Left cardiac atrium (tissue), 4 donors: ENCODE data around the gene KLHDC4. TPM values are rescaled to one million over a fixed set of nuclear protein-coding genes. Genes with fewer than 3 reads are reported as not detected.
"Not testable (repeated sequence)": the region's sequence is repeated elsewhere in the genome, so short reads cannot be mapped to it uniquely, and the experiment has no call there.

Source experiments
- ATAC-seq, 2 donors: fragments of 200-7000 bp; cut with Tn5 transposase; one replicate each; pipeline ENCODE4 v1.9.1; 2020; ENCODE audit warnings: mild to moderate bottlenecking in 2 of 2, moderate library complexity in 2 of 2
- DNase-seq: peaks from one replicate; pipeline ENCODE4 v3.0.0-alpha.2; 2020
- intact Hi-C, 2 donors: fragments of 100-400 bp; cut with DNase I; formaldehyde crosslinking; loops; one replicate each; pipeline versions ENCODE4 v1.14.1 to v1.15.1; 2022 to 2023
- total RNA-seq, 2 donors: library from RNA; stranded (reverse); fragmentation: NEBNext Ultra II Directional; extraction: Animal tissue kit (Norgen Biotek cat#: 25700); gene quantifications; one replicate each; pipeline ENCODE4 v1.2.1, GENCODE V29; 2021
- donor health status: DM: no; HTN: yes; CAD: no.
- donor health status: DM: no; HTN: yes; CAD: no; lungs with severe emphysema.
- donor health status: DM: yes; HTN: yes; CAD: no.
- donor health status: Dilated cardiomyopathy.

The KLHDC4 gene
- total RNA-seq, 2 donors from 2014 or later: 11.4 to 18.0 TPM

GRCh38 chr16:87754535-87754934 lies 11.3 kb downstream of the KLHDC4 start:
- DNase-seq: no peak
- no peak for ATAC-seq
- intact Hi-C loops: no loop called here

DNA sequence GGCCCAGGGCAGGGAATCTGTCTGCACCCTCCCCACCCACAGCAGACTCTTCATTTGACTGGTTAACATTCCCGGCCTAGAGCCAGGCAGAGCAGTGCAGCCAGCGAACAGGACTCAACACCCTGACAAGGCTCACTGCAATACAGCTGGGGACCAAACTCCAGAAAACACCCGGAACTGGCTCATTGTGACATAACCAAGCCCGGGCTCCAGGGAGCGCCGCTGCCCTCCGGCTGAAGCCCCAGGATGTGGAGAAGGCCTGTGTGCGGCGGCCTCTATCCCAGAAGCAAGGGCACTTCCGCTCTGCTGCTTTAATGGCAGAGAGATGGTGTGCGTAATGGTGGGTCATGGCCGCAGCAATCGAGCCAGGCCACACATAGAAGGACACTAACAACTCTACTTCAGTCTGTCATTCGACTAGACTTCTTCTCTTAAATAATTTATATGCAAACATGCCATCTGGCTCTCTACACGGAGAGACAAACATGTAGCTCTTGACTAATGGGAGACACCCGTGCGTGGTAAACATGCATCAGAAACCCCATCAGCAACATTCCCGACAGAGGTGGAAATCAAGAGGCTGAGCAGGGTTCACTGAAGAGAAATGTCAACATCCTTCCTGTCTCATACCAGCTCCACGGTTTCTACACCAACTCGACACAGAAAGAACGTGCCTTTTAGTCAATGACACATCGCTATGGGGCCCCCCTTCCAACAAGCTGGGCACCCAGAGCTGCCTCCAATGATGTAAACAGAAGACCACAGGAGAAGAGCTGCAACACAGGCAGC lies 18.0 kb downstream of the KLHDC4 start:
- DNase-seq (no peak), ATAC-seq (no peak)
- intact Hi-C loops: no loop called here

DNA sequence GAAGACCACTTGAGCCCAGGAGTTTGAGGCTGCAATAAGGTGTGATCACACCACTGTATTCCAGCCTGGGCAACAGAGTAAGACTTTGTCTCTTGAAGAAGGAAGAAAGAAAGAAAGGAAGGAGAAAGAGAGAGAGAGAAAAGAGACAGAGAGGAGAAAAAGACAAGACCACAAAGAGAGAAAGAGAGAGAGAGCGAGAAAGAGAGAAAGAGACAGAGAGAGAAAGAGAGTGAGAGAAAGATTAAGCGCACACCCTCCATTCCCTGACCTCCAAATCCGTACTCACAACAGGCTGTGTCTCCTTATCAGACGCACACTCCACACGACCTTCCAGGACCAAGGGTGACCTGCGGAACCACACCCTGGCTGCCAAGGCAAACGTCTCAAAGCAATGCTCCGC lies 19.6 kb downstream of the KLHDC4 start:
- ATAC-seq (no peak), DNase-seq (no peak)
- intact Hi-C loops: no loop called here

DNA sequence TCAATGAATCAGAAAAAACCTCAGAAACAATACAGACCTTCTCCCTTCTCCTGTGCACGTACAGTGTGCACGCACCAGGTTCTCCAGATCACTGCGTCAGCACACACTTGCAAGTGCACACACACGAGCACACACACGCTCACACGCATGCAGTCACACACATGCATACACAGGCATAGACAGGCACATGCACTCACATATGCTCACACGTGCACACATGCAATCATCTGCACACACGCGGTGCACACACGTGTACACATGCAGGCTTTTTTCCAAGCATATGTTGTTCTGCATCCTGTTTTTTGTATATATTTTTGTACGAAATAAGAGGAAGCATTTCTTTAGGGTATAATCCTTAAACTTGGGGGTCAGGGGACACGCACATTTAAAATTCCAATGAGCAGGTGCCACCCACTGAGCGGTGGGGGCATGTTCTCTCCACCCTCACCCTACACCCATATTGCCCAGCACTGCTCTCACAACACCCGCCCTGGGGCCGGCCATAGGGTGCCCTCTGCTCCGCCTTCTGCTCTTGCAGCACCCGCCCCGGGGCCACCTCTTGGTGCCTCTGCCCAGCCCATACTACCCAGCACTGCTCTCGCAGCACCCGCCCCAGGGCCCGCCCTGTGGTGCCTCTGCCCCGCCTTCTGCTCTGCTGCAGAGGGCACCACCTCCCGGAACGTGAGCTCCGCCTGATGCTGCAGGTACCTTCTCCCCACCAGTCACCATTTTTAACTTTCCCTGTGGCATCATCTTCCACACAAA lies 20.9 kb downstream of the KLHDC4 start:
- intact Hi-C loops: no loop called here
- ATAC-seq: no peak
- DNase-seq: no peak

DNA sequence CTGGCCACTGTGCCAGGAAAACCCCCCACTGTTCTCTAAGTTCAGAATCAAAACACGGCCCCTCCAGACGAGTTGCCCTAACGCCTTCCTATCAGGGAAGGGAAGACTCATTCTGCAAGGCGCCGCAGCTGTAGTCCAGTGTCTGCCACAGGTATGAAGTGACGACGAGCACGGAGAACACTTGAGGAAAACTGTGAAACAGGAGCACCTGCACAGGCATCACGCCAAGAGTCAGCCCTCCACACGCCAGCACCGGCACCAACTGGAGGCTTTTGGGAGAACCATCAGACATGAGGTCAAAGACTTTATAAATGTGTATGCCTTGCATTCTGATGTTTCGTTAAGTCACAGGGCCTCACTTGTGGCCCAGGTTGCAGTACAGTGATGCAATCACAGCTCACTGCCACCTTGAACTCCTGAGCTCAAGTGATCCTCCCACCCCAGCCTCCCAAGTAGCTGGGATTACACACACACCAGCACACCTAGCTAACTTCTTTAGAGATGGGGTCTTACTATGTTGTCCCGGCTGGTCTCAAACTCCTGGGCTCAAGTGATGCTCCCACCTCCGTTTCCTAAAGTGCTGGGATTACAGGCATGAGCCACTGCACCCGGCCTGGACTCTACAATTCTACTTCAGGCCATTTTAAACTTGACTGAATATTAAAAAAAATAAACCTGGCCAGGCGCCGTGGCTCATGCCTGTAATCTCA lies 22.9 kb downstream of the KLHDC4 start:
- DNase-seq (no peak), ATAC-seq (no peak)
- intact Hi-C loops: no loop called here

GRCh38 chr16:87741700-87742415 lies 23.9 kb downstream of the KLHDC4 start:
- DNase-seq (no peak), ATAC-seq (no peak)
- intact Hi-C loops: no loop called here

GRCh38 chr16:87740909-87741424 lies 24.8 kb downstream of the KLHDC4 start:
- intact Hi-C loops: no loop called here
- DNase-seq: no peak
- peak; percentile 79 to 86 for ATAC-seq

DNA sequence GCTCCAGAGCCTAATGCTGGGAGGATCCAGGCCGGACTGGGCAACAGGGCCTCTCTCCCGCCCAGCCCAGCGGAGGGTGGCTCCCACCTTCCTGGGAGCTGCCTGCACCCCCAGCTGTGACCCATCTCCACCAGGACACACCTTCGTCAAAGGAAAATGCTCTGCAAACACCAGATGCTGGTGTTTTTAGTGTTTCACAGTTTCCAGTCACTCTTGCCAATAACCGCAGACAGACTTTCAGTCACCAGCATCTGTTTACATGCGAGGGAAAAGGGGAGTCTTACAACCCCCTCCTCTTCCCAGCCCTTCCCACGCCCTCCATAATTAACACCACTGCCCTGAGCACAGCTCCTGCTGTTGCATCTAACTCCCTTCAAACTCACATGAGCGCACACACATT lies 25.3 kb downstream of the KLHDC4 start:
- no peak for ATAC-seq
- DNase-seq: no peak
- intact Hi-C loops: no loop called here

DNA sequence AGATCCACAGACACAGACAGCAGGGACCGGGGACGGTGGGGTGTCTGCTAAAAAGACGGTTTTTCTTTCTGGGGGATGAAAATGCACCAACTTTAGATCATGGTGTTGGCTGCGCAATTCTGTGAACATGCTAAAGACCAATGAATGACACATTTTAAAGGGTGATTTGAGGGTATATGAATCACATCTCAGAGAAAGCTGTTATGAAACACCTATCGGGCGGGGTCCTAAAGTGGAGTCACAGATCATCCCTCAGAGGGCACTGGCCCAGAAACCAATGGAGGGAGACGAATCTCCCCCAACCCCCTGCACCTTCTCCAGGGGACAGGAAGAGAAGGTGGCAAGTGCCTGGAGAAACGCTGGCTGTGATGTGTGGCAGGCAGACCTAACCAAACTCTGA lies 26.0 kb downstream of the KLHDC4 start:
- ATAC-seq (no peak), DNase-seq (no peak)
- intact Hi-C loops: no loop called here

- DNase-seq: no peak
- intact Hi-C loops: no loop called here
- ATAC-seq: no peak
These were observed 29.8 kb downstream of the KLHDC4 start for GRCh38 chr16:87736008-87736382.

DNA sequence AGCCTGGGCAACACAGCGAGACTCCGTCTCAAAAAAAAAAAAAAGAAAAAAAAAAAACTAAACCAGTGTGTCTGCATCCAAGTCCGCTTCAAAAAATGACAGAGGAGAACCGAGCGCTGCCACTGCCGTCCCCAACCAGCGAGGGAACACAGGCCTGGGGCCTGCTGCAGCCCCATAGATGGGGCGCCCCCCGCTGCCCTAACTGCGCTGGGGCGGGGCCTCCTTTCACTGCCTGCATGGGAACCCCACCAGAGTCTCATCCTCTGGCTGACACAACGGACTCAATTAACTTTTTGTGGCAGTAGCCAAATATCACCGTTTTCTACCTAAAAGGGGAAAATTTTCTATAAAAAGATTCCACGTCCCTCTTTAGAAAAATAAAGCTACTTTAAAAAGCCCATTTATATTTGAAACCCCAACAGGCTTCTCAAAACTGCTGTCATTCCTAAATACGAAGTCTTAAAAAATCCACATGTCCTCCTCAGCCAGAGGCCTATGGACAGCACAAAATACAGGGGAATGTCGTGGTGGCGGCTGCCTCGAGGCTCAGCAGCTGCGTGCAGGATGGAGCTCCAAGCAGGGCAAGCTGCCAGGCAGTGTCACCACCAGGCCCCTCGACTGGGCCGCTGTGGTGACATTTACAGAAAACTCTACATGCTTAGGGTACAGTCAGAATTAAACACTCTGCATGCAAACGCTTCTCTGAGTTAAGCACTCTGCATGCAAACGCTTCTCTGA lies 30.3 kb downstream of the KLHDC4 start:
- ATAC-seq: no peak
- no peak for DNase-seq
- intact Hi-C loops: no loop called here

GRCh38 chr16:87734644-87735043 lies 31.1 kb downstream of the KLHDC4 start:
- DNase-seq (no peak), ATAC-seq (no peak)
- intact Hi-C loops: no loop called here

GRCh38 chr16:87733190-87733589 lies 32.6 kb downstream of the KLHDC4 start:
- intact Hi-C loops: no loop called here
- DNase-seq (no peak), ATAC-seq (no peak)

DNA sequence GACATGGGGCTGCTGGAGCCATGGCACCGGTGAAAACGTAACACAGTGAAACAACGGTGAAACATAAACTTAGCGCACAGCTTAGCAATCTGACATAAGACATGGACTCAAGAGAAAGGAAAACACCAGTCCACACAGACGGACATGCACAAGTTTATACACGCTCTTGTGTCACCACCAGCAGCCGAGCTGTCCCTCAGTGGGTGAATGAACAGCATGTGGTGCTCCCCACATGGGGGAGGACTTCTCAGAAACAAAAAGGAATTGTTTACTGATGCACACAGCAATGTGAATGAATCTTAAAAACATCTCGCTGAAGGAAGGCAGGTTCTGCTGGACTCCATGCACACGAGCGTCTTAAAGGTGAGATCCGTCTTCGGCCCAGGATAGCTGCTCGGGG lies 34.2 kb downstream of the KLHDC4 start:
- intact Hi-C loops: no loop called here
- ATAC-seq (no peak), DNase-seq (no peak)

GRCh38 chr16:87729266-87729954 lies 36.4 kb downstream of the KLHDC4 start:
- ATAC-seq: peak; percentile 50 to 77
- intact Hi-C loops: no loop called here
- DNase-seq: no peak

DNA sequence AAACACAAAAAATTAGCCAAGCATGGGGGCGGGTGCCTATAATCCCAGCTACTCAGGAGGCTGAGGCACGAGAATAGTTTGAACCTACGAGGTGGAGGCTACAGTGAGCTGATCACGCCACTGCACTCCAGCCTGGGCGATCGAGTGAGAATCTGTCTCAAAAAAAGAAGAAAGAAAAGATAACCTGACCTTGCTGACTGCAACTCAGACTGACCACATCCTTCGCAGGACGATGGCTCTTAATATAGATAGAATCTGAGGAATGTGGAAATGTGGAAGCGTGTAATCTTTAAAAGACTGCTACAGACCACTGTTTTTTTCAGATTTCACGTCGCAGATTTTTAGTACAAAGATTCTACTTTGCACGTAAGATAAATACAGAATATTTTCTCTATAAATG lies 37.8 kb downstream of the KLHDC4 start:
- no peak for DNase-seq
- no peak for ATAC-seq
- intact Hi-C loops: no loop called here

GRCh38 chr16:87727346-87727745 lies 38.4 kb downstream of the KLHDC4 start:
- no peak for DNase-seq
- intact Hi-C loops: no loop called here
- ATAC-seq: no peak

DNA sequence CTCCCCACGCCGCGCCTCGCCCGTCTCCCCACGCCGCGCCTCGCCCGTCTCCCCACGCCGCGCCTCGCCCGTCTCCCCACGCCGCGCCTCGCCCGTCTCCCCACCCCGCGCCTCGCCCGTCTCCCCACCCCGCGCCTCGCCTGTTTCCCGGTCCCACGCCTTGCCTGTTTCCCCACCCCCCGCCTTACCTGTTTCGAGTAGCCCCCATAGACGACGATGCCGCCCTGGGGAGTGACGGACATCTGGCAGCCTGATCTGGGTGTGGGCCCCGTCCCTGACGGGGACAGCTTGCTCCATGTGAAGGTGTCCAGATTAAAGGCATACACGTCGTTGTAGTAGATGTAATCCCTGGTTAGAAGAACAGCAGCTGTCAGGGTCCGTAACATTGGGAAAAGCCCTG lies 39.2 kb downstream of the KLHDC4 start:
- ATAC-seq, intact Hi-C loops, DNase-seq: not testable (repeated sequence)
